Effector memory CD4-positive, alpha-beta T cell (primary cell): ENCODE data around the gene FAAP100.

ENCODE experiments used
- DNase-seq, 3 donors: peaks; one replicate each; pipeline ENCODE4 v3.0.0-alpha.2; 2020
- H3K27ac ChIP-seq: 2 replicates; pipeline ENCODE4 v1.7.0; 2013; ENCODE audit warnings: mild to moderate bottlenecking, low read length, moderate library complexity; ENCODE audit not compliant: insufficient read depth, poor library complexity, severe bottlenecking
- H3K27me3 ChIP-seq: replicated peaks from 2 replicates; pipeline ENCODE4 v1.7.0; 2013; ENCODE audit warnings: mild to moderate bottlenecking, low read length; ENCODE audit not compliant: insufficient read depth, control insufficient read depth, poor library complexity, severe bottlenecking
- H3K36me3 ChIP-seq: 2 replicates; pipeline ENCODE4 v1.7.0; 2013; ENCODE audit warnings: mild to moderate bottlenecking, low read length, moderate library complexity; ENCODE audit not compliant: control insufficient read depth, insufficient read depth
- H3K4me1 ChIP-seq: 2 replicates; pipeline ENCODE4 v1.7.0; 2013; ENCODE audit warnings: low read length, mild to moderate bottlenecking; ENCODE audit not compliant: control insufficient read depth, insufficient read depth, poor library complexity, severe bottlenecking
- H3K4me3 ChIP-seq: 2 replicates; pipeline ENCODE4 v1.7.0; 2013; ENCODE audit warnings: low read length, low read depth, mild to moderate bottlenecking; ENCODE audit not compliant: insufficient read depth, poor library complexity, severe bottlenecking
- H3K9me3 ChIP-seq: 2 replicates; pipeline ENCODE4 v1.7.0; 2013; ENCODE audit warnings: mild to moderate bottlenecking, low read length, moderate library complexity; ENCODE audit not compliant: control insufficient read depth

Gene FAAP100

DNA sequence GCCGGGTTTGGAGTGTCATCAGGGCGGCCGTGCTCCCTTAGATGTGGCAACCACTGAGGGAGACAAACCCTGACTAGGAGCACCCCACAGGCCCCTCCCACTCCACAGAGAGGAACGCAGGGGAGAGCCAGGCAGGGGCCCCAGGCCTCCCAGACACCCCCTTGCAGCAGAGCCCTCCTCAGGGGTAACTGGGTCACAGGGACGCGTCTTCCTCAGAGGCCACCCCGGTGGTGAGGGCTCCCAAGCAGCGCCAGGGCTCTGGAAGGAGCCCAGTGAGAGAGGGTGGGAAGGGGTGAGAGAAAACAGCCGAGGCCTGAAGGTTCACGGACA is 12.6 kb downstream of the FAAP100 start:
- Histone ChIP-seq H3K4me3 (no peak overlapping the region), H3K4me1 (peaks cover 12% of the 10 kb centered on the region), H3K27ac (no peak overlapping the region), H3K36me3 (peaks cover 36% of the 10 kb centered on the region), H3K27me3 (peaks cover 10% of the 10 kb centered on the region), H3K9me3 (no peaks in the 10 kb centered on the region)
- no peak for DNase-seq

DNA sequence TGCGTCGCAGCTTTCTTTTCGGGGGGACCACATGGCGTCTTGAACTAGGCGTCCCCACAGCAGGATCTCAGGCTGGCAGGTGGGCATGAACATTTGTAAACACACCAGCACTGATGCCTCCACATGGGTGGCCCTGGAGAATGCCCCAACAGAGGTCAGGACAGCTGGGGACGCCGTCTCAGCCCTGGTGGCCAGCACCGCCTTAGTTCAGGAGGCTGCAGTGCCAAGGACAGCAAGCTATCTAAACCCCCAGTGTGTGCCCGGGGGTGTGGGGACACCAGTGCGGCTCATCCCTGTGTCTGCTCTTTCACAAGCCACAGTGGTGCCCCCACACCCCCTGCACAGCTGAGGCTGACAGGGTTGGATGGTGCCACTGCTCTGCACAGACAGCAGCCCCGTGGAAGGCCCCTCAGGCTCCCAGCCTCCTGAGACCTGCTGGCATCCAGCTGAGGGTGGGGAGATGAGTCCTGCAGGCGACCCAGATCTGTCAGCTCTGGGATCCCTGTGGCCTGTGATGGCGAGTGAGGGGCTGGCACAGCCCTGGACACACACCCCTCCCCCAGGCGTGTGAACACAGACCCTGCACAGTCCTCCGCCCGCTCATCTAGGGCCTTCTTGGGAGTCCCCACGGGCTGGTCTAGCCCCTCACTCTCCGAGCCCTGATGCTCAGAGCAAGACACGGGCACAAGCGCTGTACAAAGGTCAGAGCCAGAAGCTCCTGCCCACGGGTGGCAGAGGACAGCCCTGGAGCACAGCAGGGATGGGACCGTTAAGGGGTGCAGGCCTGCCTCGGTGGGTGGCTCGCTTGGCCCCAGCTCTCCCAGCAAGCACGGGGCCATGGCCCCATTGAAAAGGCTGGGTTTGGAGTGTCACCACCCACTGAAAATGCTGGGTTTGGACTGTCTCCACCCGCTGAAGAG is 13.2 kb downstream of the FAAP100 start:
- H3K27ac ChIP-seq, result no peak overlapping the region
- peaks cover 12% of the 10 kb centered on the region for H3K27me3 ChIP-seq
- H3K9me3 ChIP-seq, result no peaks in the 10 kb centered on the region
- no peak for DNase-seq
- H3K36me3 ChIP-seq, result peaks cover 30% of the 10 kb centered on the region
- H3K4me1 ChIP-seq, result peaks cover 12% of the 10 kb centered on the region
- no peak overlapping the region for H3K4me3 ChIP-seq

DNA sequence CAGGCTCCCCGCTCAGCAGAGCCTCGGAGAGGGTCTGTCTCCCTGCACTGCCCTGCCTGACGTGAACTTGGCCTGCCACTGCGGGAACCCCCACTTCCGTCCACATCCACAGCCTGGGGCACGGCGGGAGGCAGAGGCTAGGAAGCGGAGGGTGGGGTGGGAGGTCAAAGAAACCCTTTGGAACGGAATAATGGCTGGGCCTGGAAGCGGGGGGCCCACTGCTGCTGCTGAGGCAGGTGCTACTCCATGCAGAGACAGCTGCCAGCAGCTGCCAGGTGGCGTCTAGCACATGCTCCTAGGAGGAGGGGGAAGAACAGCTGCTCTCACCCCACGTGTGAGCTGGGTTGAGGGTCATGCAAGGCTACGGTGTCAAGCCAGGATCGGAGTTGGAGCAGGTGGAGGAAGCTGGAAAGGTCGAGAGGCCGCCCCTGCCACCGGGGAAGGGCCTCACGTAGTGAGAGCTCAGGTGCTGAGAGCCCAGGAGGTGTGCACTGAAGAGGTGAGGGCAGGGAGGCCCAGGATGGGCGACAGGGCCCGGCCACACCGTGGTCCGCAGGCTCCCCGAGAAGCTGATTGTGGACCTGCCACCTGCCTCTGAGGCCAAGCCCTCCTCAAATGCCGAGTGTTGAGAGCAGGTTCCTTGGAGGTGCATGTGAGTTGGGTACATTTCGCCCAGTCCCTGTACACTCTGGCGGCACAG is 14.1 kb downstream of the FAAP100 start:
- peaks cover 12% of the 10 kb centered on the region for H3K27me3 ChIP-seq
- peaks cover 12% of the 10 kb centered on the region for H3K4me1 ChIP-seq
- H3K9me3 ChIP-seq, result no peaks in the 10 kb centered on the region
- no peak overlapping the region for H3K4me3 ChIP-seq
- H3K27ac ChIP-seq, result no peak overlapping the region
- peaks cover 21% of the 10 kb centered on the region for H3K36me3 ChIP-seq
- DNase-seq, result no peak

DNA sequence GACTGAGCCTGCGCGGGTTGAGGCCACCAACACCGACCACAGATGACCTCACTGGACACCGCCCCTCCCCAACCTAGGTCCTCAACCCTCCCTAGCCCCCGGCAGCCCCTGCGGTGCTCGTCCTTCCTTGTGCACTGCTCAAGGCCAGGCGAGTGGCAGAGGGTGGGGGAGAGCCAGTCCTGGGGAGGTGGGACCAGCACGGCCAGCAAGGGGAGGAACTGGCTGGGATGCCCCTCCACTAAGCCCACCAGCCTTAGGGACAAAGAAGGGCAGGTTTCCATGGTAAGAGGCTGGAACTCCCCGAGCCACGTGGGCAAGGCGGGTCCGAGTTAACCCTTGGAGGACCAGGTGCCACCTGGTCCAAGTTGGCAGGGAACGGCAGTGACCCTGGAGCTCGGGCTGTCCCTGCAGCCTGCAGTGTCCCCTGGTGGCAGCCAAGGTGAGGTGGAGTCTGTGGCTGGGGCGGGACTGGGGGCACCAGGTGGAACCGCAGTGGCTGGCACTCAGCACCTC is 14.8 kb downstream of the FAAP100 start:
- Histone ChIP-seq H3K9me3 (no peaks in the 10 kb centered on the region), H3K36me3 (peaks cover 17% of the 10 kb centered on the region), H3K4me1 (peaks cover 12% of the 10 kb centered on the region), H3K27me3 (peaks cover 12% of the 10 kb centered on the region), H3K27ac (no peak overlapping the region), H3K4me3 (no peak overlapping the region)
- DNase-seq, result peak in 1 of 3 donors; percentile 16

DNA sequence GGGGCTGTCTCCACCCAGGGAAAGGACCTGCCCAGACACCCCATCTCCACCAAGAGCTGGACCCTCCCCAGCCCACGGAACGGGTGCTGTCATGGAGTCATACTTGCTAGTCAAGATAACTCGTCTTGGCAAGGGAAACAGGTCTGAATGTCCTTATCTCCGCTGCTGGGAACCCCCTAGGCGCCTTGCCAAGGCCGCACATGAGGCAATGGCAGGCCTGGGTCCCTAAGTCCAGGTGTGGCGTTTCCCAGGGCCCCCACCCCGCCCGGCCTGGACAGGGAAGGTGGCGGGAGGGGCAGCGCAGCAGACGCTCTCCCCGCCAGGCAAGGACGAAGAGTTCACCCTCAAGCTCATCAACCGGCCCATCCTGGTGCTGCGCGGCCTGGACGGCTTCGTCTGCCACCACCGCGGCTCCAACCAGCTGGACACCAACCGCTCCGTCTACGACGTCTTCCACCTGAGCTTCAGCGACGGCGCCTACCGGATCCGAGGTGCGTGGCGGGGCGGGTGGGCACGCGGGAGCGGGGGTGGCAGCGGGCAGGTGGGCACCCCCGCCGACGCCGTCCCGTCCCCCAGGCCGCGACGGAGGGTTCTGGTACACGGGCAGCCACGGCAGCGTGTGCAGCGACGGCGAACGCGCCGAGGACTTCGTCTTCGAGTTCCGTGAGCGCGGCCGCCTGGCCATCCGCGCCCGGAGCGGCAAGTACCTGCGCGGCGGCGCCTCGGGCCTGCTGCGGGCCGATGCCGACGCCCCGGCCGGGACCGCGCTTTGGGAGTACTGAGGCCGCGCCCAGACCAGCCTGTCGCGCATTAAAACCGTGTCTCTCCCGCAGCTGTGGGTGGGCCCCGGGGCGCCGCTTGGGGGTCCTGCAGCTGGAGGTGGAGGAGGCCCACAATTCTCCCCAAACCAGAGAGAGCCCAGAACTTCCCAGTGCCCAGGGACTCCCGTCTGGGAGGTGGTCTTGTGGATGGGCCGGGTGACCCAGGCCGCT is 15.6 kb downstream of the FAAP100 start:
- H3K4me3 ChIP-seq, result no peak overlapping the region
- peaks cover 12% of the 10 kb centered on the region for H3K27me3 ChIP-seq
- peaks cover 17% of the 10 kb centered on the region for H3K36me3 ChIP-seq
- H3K27ac ChIP-seq, result no peak overlapping the region
- no peak for DNase-seq
- no peaks in the 10 kb centered on the region for H3K9me3 ChIP-seq
- peaks cover 12% of the 10 kb centered on the region for H3K4me1 ChIP-seq

DNA sequence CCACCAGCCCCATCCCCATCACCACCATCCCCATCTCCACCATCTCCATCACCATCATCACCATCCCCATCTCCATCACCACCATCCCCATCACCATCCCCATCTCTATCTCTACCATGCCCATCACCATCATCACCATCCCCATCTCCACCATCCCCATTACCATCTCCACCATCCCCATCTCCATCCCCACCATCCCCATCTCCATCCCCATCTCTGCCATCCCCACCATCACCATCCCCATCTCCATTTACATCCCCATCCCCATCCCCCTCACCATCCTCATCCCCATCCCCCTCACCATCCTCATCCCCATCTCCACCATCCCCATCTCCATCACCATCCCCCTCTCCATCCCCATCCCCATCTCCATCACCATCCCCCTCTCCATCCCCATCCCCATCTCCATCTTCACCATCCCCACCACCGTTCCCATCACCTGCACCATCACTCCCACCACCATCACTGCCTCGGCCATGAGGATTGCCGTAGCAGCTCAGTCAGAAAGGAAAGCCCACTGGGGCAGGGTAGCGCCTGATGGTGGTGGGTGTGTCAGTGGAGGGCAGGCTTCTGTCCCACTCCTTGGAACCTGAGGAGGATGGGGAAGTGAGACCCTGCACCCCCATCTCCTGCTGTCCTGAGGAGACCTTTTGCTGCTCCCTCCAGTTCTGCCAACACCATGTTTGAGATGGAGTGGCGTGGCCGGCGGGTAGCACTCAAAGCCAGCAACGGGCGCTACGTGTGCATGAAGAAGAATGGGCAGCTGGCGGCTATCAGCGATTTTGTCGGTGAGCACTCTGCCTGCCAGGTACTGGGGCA is 16.5 kb downstream of the FAAP100 start:
- Histone ChIP-seq H3K27me3 (peaks cover 12% of the 10 kb centered on the region), H3K27ac (no peak overlapping the region), H3K4me1 (peaks cover 12% of the 10 kb centered on the region), H3K36me3 (peaks cover 10% of the 10 kb centered on the region), H3K4me3 (no peak overlapping the region), H3K9me3 (no peaks in the 10 kb centered on the region)
- no peak for DNase-seq

DNA sequence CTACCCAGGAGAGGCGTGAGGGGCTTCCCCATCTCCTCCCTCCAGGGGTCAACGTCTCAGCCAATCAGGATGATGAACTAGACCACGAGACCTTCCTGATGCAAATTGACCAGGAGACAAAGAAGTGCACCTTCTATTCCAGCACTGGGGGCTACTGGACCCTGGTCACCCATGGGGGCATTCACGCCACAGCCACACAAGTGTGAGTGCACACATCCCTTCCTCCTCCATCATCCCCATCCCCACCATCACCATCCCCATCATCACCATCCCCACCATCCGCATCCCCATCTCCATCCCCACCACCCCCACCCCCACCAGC is 17.2 kb downstream of the FAAP100 start:
- DNase-seq, result no peak
- Histone ChIP-seq H3K36me3 (peaks cover 2% of the 10 kb centered on the region), H3K4me3 (no peak overlapping the region), H3K4me1 (peaks cover 12% of the 10 kb centered on the region), H3K27me3 (peaks cover 12% of the 10 kb centered on the region), H3K27ac (no peak overlapping the region), H3K9me3 (no peaks in the 10 kb centered on the region)

DNA sequence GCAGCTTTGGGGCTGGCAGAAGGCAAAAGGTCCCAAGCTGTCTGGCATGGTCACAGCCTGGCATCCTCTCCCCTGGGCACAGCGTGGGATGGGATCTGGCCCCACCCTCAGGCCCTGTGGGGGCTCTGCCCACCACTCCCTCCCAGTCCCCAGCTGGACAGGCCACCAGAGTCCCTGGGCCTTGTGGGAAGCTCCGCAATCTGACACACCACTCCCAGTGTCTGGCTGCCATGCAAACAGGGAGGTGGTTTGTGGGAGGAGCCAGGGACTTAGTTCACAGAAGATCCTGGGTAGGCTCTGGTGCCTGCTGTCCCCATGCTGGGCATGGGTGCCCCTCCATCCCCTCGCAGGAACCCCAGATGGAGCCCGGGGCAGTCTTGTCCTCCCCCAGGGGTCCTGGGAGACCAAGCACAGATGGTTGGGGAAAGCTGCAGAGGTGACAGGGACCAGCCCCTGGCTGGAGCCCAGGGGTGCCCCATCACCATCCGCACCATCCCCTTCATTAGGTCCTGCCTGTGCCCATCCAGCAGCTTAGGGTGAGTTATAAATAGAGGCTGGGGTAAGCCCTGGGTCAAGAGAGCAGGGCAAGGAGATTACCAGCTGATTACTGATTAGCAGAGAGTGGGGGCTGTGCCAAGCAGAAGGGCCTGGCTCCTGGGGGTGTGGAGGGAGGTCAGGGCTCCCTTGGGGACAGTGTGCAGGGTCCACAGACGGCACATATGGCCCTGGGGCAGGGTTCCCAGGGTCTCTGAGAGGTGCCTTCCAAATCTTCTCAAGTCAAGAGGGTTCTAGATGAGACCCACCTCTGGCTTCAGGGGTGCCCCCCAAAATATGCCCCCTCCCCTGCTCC is 17.8 kb downstream of the FAAP100 start:
- H3K27ac ChIP-seq, result no peak overlapping the region
- H3K4me1 ChIP-seq, result peaks cover 12% of the 10 kb centered on the region
- no peak overlapping the region for H3K4me3 ChIP-seq
- no peaks in the 10 kb centered on the region for H3K36me3 ChIP-seq
- DNase-seq, result no peak
- H3K9me3 ChIP-seq, result no peaks in the 10 kb centered on the region
- H3K27me3 ChIP-seq, result peaks cover 12% of the 10 kb centered on the region
